Upper lobe of right lung (tissue), 1 donor: Measurements from ENCODE around the gene PTPRN2. TPM values are rescaled to one million over a fixed set of nuclear protein-coding genes. Genes with fewer than 3 reads are reported as not detected.
A peak's percentile ranks its signal among the peaks of the same experiment; 100 is the strongest.
"Not testable (repeated sequence)": the region's sequence is repeated elsewhere in the genome, so short reads cannot be mapped to it uniquely, and the experiment has no call there.

ENCODE experiments used
- ATAC-seq: fragments of 200-7000 bp; cut with Tn5 transposase; one replicate; pipeline ENCODE4 v1.9.1; 2020; ENCODE audit warnings: mild to moderate bottlenecking, moderate library complexity
- DNase-seq: peaks from one replicate; pipeline ENCODE4 v3.0.0-alpha.2; 2020
- H3K27ac ChIP-seq: fragments of 200-600 bp; one replicate; pipeline ENCODE4 v1.8.0; 2022
- H3K27me3 ChIP-seq: fragments of 200-600 bp; one replicate; pipeline ENCODE4 v1.8.0; 2022; ENCODE audit warnings: mild to moderate bottlenecking
- H3K36me3 ChIP-seq: fragments of 200-600 bp; one replicate; pipeline ENCODE4 v1.8.0; 2022
- H3K4me1 ChIP-seq: fragments of 200-600 bp; one replicate; pipeline ENCODE4 v1.8.0; 2022
- H3K4me3 ChIP-seq: fragments of 200-600 bp; one replicate; pipeline ENCODE4 v1.8.0; 2022; ENCODE audit warnings: mild to moderate bottlenecking
- H3K9me3 ChIP-seq: fragments of 200-600 bp; one replicate; pipeline ENCODE4 v1.8.0; 2022
- CTCF ChIP-seq: fragments of 200-600 bp; IDR thresholded peaks from one replicate; pipeline ENCODE4 v1.8.0; 2022; ENCODE audit warnings: antibody characterized with exemption
- intact Hi-C: fragments of 100-400 bp; cut with DNase I; formaldehyde crosslinking; loops from one replicate; pipeline ENCODE4 v1.11.0; 2022
- total RNA-seq: library from RNA; stranded (reverse); fragmentation: NEBNext Ultra II Directional; extraction: Animal tissue kit (Norgen Biotek cat#: 25700); gene quantifications from one replicate; pipeline ENCODE4 v1.2.1, GENCODE V29; 2021
- donor health status: DM: no; HTN: yes; CAD: no; lungs with severe emphysema.

The PTPRN2 gene
- total RNA-seq, 1 donor from 2014 or later = 4.9 TPM

- H3K4me3 ChIP-seq = no peak overlapping the region
- no peaks in the 10 kb centered on the region for H3K36me3 ChIP-seq
- DNase-seq (peak; percentile 49), ATAC-seq (peak; percentile 13)
- H3K27me3 ChIP-seq = no peaks in the 10 kb centered on the region
- TF ChIP-seq CTCF = no peak
- no peak overlapping the region for H3K27ac ChIP-seq
- intact Hi-C loops = no loop called here
- H3K4me1 ChIP-seq = no peaks in the 10 kb centered on the region
- no peaks in the 10 kb centered on the region for H3K9me3 ChIP-seq
Observed at GRCh38 chr7:158378978-158379377, 208.6 kb downstream of the PTPRN2 start.

GRCh38 chr7:158377800-158378623, 209.6 kb downstream of the PTPRN2 start:
- H3K4me1 ChIP-seq = no peaks in the 10 kb centered on the region
- intact Hi-C loops = no loop called here
- H3K36me3 ChIP-seq = no peaks in the 10 kb centered on the region
- DNase-seq = peak; percentile 60
- peak; percentile 42 for ATAC-seq
- TF ChIP-seq CTCF = no peak
- H3K4me3 ChIP-seq = no peak overlapping the region
- H3K9me3 ChIP-seq = no peaks in the 10 kb centered on the region
- H3K27ac ChIP-seq = no peak overlapping the region
- no peaks in the 10 kb centered on the region for H3K27me3 ChIP-seq

DNA sequence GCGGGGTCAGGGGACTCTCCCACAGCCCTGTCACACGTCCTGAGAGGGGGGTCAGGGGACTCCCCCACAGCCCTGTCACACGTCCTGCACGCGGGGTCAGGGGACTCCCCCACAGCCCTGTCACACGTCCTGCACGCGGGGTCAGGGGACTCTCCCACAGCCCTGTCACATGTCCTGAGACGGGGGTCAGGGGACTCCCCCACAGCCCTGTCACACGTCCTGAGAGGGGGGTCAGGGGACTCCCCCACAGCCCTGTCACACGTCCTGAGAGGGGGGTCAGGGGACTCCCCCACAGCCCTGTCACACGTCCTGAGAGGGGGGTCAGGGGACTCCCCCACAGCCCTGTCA, 210.8 kb downstream of the PTPRN2 start:
- H3K4me3 ChIP-seq, H3K27ac ChIP-seq, H3K9me3 ChIP-seq, ATAC-seq, H3K27me3 ChIP-seq, intact Hi-C loops, H3K36me3 ChIP-seq, H3K4me1 ChIP-seq: not testable (repeated sequence)
- peak; percentile 15 for DNase-seq

- H3K4me1 ChIP-seq, intact Hi-C loops, H3K36me3 ChIP-seq, H3K27me3 ChIP-seq, H3K9me3 ChIP-seq, H3K4me3 ChIP-seq, H3K27ac ChIP-seq, ATAC-seq: not testable (repeated sequence)
- DNase-seq = peak; percentile 37
Observed at GRCh38 chr7:158376146-158376838, 211.3 kb downstream of the PTPRN2 start.

DNA sequence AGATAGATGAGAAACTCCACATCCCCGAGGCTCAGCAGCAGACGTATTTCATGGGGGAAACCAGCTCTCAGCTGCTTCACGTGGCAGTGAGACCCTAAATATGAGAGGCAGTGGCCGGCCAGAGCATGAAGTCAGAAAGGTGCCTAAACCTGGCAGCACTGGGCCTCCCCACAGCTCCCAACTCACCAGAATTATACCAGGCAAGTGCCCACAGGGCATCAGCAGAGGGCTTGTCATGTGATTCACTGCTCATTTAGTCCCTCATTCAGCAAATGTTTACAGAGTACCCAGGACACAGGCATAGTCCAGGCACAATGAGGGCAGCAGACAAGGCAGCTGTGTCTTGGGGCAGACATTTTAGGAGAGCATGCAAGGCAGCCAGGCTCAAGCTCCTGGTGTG, 212.6 kb downstream of the PTPRN2 start:
- Histone ChIP-seq H3K4me3 (no peak overlapping the region), H3K27me3 (no peaks in the 10 kb centered on the region), H3K27ac (no peak overlapping the region), H3K4me1 (no peaks in the 10 kb centered on the region), H3K36me3 (no peaks in the 10 kb centered on the region), H3K9me3 (no peaks in the 10 kb centered on the region)
- TF ChIP-seq CTCF = no peak
- intact Hi-C loops = no loop called here
- DNase-seq (no peak), ATAC-seq (no peak)

DNA sequence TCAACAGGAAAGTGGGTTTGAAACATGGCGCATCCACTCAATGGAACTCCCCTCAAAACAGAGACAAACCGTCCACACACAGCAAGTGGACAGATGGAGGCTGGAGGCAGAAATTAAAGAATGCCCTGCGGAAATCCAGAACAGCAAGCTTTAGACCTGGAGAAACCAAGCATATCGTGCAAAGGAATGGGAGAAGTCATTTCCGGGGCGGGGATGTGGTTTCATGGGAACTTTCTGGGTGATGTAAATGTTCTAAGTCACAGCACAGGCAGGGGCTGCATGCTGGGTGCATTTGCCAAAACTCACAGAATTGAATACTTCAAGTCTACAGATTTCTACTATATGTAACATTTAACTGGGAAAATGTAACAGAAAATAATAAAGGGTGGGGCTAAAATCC, 213.0 kb downstream of the PTPRN2 start:
- no peaks in the 10 kb centered on the region for H3K4me1 ChIP-seq
- no peak overlapping the region for H3K4me3 ChIP-seq
- no peak overlapping the region for H3K27ac ChIP-seq
- ATAC-seq (no peak), DNase-seq (no peak)
- no peaks in the 10 kb centered on the region for H3K27me3 ChIP-seq
- intact Hi-C loops = no loop called here
- no peaks in the 10 kb centered on the region for H3K9me3 ChIP-seq
- H3K36me3 ChIP-seq = no peaks in the 10 kb centered on the region
- TF ChIP-seq CTCF = no peak
